Measurements from ENCODE around the gene PDZD7.
"Not testable (repeated sequence)": the region's sequence is repeated elsewhere in the genome, so short reads cannot be mapped to it uniquely, and the experiment has no call there.

Gene PDZD7

GRCh38 chr10:101035314-101035713 lies 4.4 kb upstream of the PDZD7 start:
- Mint-ChIP-seq H3K27ac (no peak overlapping the region), H3K4me1 (peaks cover 14% of the 10 kb centered on the region), H3K36me3 (peaks cover 4% of the 10 kb centered on the region), H3K27me3 (no peaks in the 10 kb centered on the region), H3K4me3 (no peak overlapping the region), H3K9me3 (no peaks in the 10 kb centered on the region)

GRCh38 chr10:101034404-101034803 lies 3.5 kb upstream of the PDZD7 start:
- H3K36me3 Mint-ChIP-seq, H3K27me3 Mint-ChIP-seq, H3K9me3 Mint-ChIP-seq, H3K27ac Mint-ChIP-seq, H3K4me3 Mint-ChIP-seq: not testable (repeated sequence)
- peaks cover 14% of the 10 kb centered on the region for H3K4me1 Mint-ChIP-seq

DNA sequence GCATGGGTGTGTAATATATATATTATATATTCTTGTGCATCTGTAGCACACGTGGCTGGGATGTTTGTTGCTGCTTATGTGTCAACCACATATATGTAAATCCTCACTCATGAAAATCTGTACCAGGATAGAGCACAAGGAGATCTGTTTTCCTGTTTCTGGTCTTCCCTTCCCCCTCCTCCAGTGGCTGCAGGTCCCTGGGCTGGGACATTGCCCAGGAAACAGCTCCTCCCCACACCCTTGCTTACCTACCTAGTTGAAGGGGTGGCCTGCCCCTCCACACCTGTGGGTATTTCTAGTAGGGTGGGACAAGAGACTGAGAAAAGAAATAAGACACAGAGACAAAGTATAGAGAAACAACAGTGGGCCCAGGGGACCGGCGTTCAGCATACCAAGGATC lies 2.3 kb upstream of the PDZD7 start:
- Mint-ChIP-seq H3K4me3 (peak overlapping the region; percentile 45), H3K4me1 (peaks cover 14% of the 10 kb centered on the region), H3K9me3 (no peaks in the 10 kb centered on the region), H3K36me3 (peaks cover 4% of the 10 kb centered on the region), H3K27me3 (no peaks in the 10 kb centered on the region), H3K27ac (no peak overlapping the region)

DNA sequence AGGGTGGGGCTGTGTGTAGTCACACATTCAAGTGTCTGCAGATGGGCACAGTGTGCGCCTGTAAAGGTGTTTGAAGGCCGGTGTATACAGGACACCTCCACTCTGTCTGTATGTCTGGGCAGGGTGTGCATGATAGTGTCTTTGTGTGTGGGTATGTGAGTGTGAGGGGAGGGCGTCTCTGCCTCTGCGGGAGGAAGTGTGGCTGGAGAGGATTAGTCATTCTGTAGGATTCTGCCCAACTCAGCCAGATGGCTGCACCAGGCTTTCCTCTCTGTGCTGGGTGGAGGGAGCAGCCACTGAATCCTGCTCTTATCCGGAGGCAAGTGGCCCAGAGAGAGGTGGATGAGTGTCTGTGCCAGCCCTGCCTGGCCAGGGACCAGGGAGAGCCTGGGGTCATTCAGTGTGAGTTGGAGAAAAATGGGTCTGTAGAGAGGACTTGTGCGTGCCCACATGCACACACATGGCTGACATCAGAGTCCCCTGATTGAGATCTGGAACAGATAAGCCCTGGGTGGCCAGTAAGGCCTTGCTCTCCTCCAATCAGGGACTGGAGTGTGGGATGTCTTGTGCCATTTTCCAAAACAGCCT lies 1.8 kb upstream of the PDZD7 start:
- Mint-ChIP-seq H3K27me3 (no peaks in the 10 kb centered on the region), H3K27ac (peak overlapping the region; percentile 33), H3K36me3 (no peaks in the 10 kb centered on the region), H3K9me3 (no peaks in the 10 kb centered on the region), H3K4me3 (peak overlapping the region; percentile 85), H3K4me1 (peaks cover 14% of the 10 kb centered on the region)

GRCh38 chr10:101031796-101032636 lies 1.1 kb upstream of the PDZD7 start:
- Mint-ChIP-seq H3K36me3 (no peaks in the 10 kb centered on the region), H3K4me3 (peak overlapping the region; percentile 85), H3K9me3 (no peaks in the 10 kb centered on the region), H3K27ac (peak overlapping the region; percentile 81), H3K27me3 (no peaks in the 10 kb centered on the region), H3K4me1 (peaks cover 14% of the 10 kb centered on the region)

- H3K27me3 Mint-ChIP-seq: no peaks in the 10 kb centered on the region
- H3K9me3 Mint-ChIP-seq: no peaks in the 10 kb centered on the region
- no peak overlapping the region for H3K27ac Mint-ChIP-seq
- peaks cover 14% of the 10 kb centered on the region for H3K4me1 Mint-ChIP-seq
- H3K4me3 Mint-ChIP-seq: peak overlapping the region; percentile 85
- no peaks in the 10 kb centered on the region for H3K36me3 Mint-ChIP-seq
These were observed 317 bp downstream of the PDZD7 start for GRCh38 chr10:101030496-101031127.

GRCh38 chr10:101029520-101030295 lies 1.2 kb downstream of the PDZD7 start:
- H3K36me3 Mint-ChIP-seq: no peaks in the 10 kb centered on the region
- H3K27me3 Mint-ChIP-seq: no peaks in the 10 kb centered on the region
- H3K27ac Mint-ChIP-seq: no peak overlapping the region
- H3K9me3 Mint-ChIP-seq: no peaks in the 10 kb centered on the region
- peaks cover 14% of the 10 kb centered on the region for H3K4me1 Mint-ChIP-seq
- no peak overlapping the region for H3K4me3 Mint-ChIP-seq

DNA sequence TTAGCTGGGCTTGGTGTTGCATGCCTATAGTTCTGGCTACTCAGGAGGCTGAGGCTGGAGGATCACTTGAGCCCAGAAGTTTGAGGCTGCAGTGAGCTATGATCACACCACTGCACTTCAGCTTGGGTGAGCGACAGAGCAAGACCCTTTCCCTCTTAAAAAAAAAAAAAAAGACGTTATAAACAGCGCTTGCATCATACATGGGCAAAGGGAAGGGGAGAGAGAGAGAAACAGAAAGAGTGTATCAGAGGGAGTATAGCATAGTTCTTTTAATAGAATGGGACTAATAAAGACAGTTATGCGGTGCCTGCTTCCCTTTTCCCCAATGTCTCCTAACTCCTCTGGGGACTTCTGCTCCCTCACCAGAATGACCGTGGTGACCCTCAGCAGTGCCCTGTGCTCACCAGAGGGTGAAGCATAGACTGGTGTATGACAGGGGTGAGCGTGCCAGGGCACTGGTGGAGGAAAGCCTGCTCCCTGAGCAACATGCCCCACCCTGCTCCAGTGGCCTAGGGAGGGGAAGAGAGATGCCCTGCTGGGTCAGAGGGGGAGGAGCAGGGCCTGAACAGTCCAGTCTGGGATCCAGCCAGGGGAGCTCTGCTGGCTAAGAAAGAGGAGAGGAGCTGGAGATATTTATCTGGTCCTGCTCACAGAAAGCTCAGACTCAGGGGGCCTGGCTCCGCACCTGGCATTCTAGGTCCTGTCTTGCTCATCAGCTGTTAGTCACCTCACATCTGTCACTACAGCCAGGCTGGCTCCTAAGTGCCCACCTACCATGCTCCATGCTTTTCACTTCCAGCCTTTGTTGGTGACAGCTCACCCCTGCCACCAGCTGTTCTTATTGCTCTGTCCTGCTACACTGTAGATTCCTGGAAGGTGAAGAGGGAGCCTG lies 2.2 kb downstream of the PDZD7 start:
- Mint-ChIP-seq H3K4me1 (peaks cover 14% of the 10 kb centered on the region), H3K9me3 (no peaks in the 10 kb centered on the region), H3K4me3 (no peak overlapping the region), H3K27me3 (no peaks in the 10 kb centered on the region), H3K36me3 (no peaks in the 10 kb centered on the region), H3K27ac (no peak overlapping the region)

- Mint-ChIP-seq H3K27me3 (no peaks in the 10 kb centered on the region), H3K4me1 (peaks cover under 1% of the 10 kb centered on the region), H3K4me3 (no peak overlapping the region), H3K9me3 (no peaks in the 10 kb centered on the region), H3K27ac (no peak overlapping the region), H3K36me3 (no peaks in the 10 kb centered on the region)
These were observed 3.7 kb downstream of the PDZD7 start for GRCh38 chr10:101027106-101027720.

- Mint-ChIP-seq H3K4me3 (no peak overlapping the region), H3K27me3 (peaks cover 9% of the 10 kb centered on the region), H3K4me1 (no peaks in the 10 kb centered on the region), H3K36me3 (no peaks in the 10 kb centered on the region), H3K27ac (no peak overlapping the region), H3K9me3 (no peaks in the 10 kb centered on the region)
These were observed 7.8 kb downstream of the PDZD7 start for GRCh38 chr10:101022967-101023705.

- Mint-ChIP-seq H3K9me3 (no peaks in the 10 kb centered on the region), H3K4me1 (no peaks in the 10 kb centered on the region), H3K4me3 (no peak overlapping the region), H3K36me3 (no peaks in the 10 kb centered on the region), H3K27me3 (peaks cover 18% of the 10 kb centered on the region), H3K27ac (peak overlapping the region; percentile 68)
These were observed 9.2 kb downstream of the PDZD7 start for GRCh38 chr10:101021692-101022251.

GRCh38 chr10:101021239-101021638 lies 9.7 kb downstream of the PDZD7 start:
- peaks cover 22% of the 10 kb centered on the region for H3K27me3 Mint-ChIP-seq
- H3K27ac Mint-ChIP-seq: no peak overlapping the region
- no peak overlapping the region for H3K4me3 Mint-ChIP-seq

DNA sequence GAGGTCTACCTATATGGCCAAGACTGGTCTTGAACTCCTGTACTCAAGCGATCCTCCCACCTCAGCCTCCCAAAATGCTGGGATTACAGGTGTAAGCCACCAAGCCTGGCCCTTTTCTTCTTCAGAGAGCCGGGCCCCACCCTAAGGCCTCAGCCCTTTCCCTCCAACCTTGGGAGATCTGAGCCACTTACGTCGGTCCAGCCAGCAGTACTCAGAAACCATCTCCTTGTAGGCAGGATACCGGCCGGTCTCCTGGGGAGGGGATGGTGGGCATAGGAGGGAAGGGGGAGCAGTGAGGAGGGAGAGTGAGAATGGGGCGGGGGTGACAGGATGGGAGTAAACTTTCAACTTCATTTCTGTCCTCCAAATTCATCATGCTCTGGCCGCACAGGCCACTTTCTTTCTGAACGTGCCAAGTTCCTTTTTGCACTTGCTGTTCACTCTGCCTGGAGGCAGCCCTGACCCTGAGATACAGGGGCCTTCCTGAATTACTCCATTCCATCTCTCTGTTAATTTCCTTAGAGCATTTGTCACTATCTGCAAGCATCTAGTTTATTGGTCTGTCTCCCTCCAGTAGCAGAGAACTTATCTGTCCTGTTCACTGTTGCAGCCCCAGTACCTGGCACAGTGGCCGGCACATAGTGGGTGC lies 10.4 kb downstream of the PDZD7 start:
- peaks cover 27% of the 10 kb centered on the region for H3K27me3 Mint-ChIP-seq
- no peaks in the 10 kb centered on the region for H3K36me3 Mint-ChIP-seq
- H3K9me3 Mint-ChIP-seq: no peaks in the 10 kb centered on the region
- no peaks in the 10 kb centered on the region for H3K4me1 Mint-ChIP-seq
- H3K4me3 Mint-ChIP-seq: no peak overlapping the region
- peak overlapping the region; percentile 30 for H3K27ac Mint-ChIP-seq

More at GRCh38 chr10:101021239-101021638, 9.7 kb downstream of the PDZD7 start:
- no peaks in the 10 kb centered on the region for H3K36me3 Mint-ChIP-seq
- no peaks in the 10 kb centered on the region for H3K9me3 Mint-ChIP-seq
- no peaks in the 10 kb centered on the region for H3K4me1 Mint-ChIP-seq

Data from activated naive CD4-positive, alpha-beta T cell treated with anti-CD3 and anti-CD28 coated beads, Interleukin-2, amount 50 U/mL, for 24 hours (primary cell).